Tibial nerve (tissue), 3 donors: ENCODE measurements around the gene METTL15.

Experiments used
- POLR2A ChIP-seq, 2 donors: fragments of 450-650 bp; IDR thresholded peaks; one replicate each; pipeline ENCODE4 v1.6.1; 2017; ENCODE audit warnings: antibody characterized with exemption in 2 of 2, mild to moderate bottlenecking in 2 of 2, moderate library complexity in 2 of 2
- TF ChIP-seq, protein P1 (sequence below), 5 experiments: fragments of 200-600 bp in 3 of 5; fragments of 450-650 bp in 2 of 5; sonication (generic) in 3 of 5; IDR thresholded peaks; one replicate each; pipeline ENCODE4 v1.5.1; 2016 to 2019; ENCODE audit warnings: antibody characterized with exemption in 5 of 5, mild to moderate bottlenecking in 3 of 5, moderate library complexity in 2 of 5

DNA sequence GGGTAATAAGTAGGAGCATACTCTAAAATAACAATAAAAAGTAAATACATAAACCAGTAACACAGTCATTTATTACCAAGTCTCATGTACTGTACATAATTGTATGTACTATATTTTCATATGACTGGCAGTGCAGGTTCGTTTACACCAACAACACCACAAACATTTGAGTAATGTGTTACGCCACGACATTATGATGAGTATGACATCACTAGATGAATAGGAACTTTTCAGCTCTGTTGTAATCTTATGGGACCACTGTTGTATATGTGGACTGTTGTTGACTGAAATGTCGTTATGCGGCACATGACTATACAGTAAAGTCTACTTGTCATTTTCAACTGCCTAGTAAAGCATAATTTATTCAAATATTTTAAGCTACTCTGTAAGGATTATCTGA lies 18.8 kb upstream of the METTL15 start:
- TF ChIP-seq, protein P1, sequence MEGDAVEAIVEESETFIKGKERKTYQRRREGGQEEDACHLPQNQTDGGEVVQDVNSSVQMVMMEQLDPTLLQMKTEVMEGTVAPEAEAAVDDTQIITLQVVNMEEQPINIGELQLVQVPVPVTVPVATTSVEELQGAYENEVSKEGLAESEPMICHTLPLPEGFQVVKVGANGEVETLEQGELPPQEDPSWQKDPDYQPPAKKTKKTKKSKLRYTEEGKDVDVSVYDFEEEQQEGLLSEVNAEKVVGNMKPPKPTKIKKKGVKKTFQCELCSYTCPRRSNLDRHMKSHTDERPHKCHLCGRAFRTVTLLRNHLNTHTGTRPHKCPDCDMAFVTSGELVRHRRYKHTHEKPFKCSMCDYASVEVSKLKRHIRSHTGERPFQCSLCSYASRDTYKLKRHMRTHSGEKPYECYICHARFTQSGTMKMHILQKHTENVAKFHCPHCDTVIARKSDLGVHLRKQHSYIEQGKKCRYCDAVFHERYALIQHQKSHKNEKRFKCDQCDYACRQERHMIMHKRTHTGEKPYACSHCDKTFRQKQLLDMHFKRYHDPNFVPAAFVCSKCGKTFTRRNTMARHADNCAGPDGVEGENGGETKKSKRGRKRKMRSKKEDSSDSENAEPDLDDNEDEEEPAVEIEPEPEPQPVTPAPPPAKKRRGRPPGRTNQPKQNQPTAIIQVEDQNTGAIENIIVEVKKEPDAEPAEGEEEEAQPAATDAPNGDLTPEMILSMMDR (IDR thresholded peaks at IDR 0.05) = no peak
- no peak for TF ChIP-seq POLR2A (IDR thresholded peaks at IDR 0.05)
